ENCODE results near the gene ZNF592.

DNA sequence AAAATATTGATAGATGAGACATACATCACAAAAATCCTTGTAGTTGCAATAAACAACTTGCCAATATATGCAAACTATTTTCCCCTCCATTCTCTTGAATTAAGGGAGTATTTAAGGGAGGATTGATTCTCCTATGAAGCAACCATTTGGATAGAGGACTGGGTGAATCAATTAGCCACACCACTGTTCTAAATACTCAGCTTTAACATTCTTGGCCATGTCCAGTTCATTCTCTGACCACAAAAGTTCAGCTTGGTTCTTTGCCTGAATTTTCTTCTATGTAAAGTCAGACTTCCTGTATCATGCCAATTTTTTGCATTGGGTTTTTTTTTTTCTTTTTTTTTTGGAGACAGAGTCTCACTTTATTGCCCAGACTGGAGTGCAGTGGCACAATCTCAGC, 16.6 kb upstream of the ZNF592 start:
- no peak for TF ChIP-seq POLR2AphosphoS5 (IDR thresholded peaks at IDR 0.05)
- TF ChIP-seq POLR2A (IDR thresholded peaks at IDR 0.05) = no peak

Measured in upper lobe of left lung (tissue), 4 donors.